ENCODE measurements around the gene LAMA3. TPM values are rescaled to one million over a fixed set of nuclear protein-coding genes. Genes with fewer than 3 reads are reported as not detected.

Gene LAMA3
- total and polyA plus RNA-seq, 10 of the 15 experiments (the other 5 are each of a cell fraction or from before 2014, with no cell fraction given): 0.37 to 6.5 (median 5.4) TPM

DNA sequence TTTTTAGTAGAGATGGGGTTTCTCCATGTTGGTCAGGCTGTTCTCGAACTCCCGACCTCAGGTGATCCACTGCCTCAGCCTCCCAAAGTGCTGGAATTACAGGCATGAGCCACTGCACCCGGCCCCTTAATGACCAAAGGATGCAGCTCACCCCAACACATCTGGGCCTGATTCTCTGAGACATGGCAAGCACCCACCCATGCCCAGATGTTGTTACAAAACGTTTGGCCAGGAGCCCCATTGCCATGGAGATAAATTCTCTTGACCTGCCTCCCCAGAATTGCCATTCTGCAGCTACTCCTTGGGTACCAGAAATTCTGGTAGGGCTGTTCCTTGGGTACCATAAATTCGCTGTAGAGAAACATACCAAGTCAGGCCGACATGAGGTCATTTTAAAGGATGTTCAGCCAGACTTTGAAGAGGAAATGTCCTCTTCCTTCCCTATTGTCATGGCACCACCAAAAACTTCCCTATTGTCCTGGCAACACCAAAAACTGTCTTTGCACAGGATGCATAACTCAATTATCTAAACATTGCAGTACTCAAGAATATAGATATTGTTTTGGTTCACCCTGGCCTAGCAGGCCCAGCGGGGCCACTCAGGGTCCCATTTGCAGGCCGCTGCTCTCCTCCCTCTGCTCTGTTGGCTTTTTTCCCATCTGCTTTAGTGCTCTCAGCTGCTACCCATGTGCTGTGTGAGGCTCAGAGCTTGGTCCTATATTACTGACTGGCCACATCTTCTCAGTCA lies 164.4 kb downstream of the LAMA3 start:
- Histone ChIP-seq H4K20me1 (ENCODE audit: control insufficient read depth, insufficient read depth) (no peaks in the 10 kb centered on the region), H3K4me2 (ENCODE audit: control insufficient read depth, insufficient read depth) (no peak overlapping the region), H3K4me1 (ENCODE audit: control insufficient read depth, insufficient read depth, low read length) (peaks cover 5% of the 10 kb centered on the region; the same call in 1 of the 2 replicates), H3K4me3 (no peak overlapping the region), H2AFZ (ENCODE audit: control insufficient read depth, low read depth, low read length) (no peak overlapping the region), H3K27ac (ENCODE audit: control insufficient read depth, insufficient read depth) (no peak overlapping the region), H3K27me3 (replicated peaks in 1 of 2; ENCODE audit: control insufficient read depth in 2 of 2, insufficient read depth in 2 of 2, low read length in 1 of 2) (no peaks in the 10 kb centered on the region), H3K36me3 (ENCODE audit: control insufficient read depth in 2 of 2, insufficient read depth in 2 of 2, low read length in 1 of 2) (no peaks in the 10 kb centered on the region), H3K9ac (ENCODE audit: control insufficient read depth, insufficient read depth, low read length) (no peak overlapping the region), H3K79me2 (ENCODE audit: control insufficient read depth, insufficient read depth, low read length) (no peaks in the 10 kb centered on the region), H3K9me3 (replicated peaks; ENCODE audit: control insufficient read depth, insufficient read depth, low read length) (no peaks in the 10 kb centered on the region)
- 50% methylated on average over 8 of the region's 8 CpGs for WGBS (ENCODE audit: insufficient coverage, insufficient replicate concordance, low lambda C conversion rate, missing lambda C conversion rate)
- no peak for DNase-seq (ENCODE audit: low read depth, low spot score)
- ATAC-seq: no peak
- in situ Hi-C loops (cut with MboI) (no loop called here), intact Hi-C loops (cut with micrococcal nuclease; ENCODE audit: unreplicated experiment) (no loop called here)
- FAIRE-seq: no peak
- ChIA-PET RAD21 (ENCODE audit: unreplicated experiment) (no interaction called here), CTCF (no interaction called here), SMC1A (ENCODE audit: uncharacterized antibody, unreplicated experiment) (no interaction called here), POLR2A (no interaction called here)
- TF ChIP-seq EED (IDR thresholded peaks at IDR 0.05; ENCODE audit: low read depth) (no peak), HDGF (IDR thresholded peaks at IDR 0.05) (no peak), CBX3 (IDR thresholded peaks at IDR 0.05; ENCODE audit: borderline replicate concordance, low read depth) (no peak), CREB1 (IDR thresholded peaks at IDR 0.05; ENCODE audit: low read depth) (no peak), TAF1 (IDR thresholded peaks at IDR 0.05; ENCODE audit: borderline replicate concordance, low read depth, low read length) (no peak), TCF12 (IDR thresholded peaks at IDR 0.05; ENCODE audit: low read depth, low read length) (no peak), CHD2 (IDR thresholded peaks at IDR 0.05; ENCODE audit: borderline replicate concordance, low read depth, low read length) (no peak), RFX5 (IDR thresholded peaks at IDR 0.05; ENCODE audit: low read depth, low read length) (no peak), CHD4 (IDR thresholded peaks at IDR 0.05) (no peak), IKZF2 (IDR thresholded peaks at IDR 0.05) (no peak)
- TF ChIP-seq, protein P1, sequence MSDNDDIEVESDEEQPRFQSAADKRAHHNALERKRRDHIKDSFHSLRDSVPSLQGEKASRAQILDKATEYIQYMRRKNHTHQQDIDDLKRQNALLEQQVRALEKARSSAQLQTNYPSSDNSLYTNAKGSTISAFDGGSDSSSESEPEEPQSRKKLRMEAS (IDR thresholded peaks at IDR 0.05; ENCODE audit: low read depth, low read length): no peak
- TF ChIP-seq, protein P2, sequence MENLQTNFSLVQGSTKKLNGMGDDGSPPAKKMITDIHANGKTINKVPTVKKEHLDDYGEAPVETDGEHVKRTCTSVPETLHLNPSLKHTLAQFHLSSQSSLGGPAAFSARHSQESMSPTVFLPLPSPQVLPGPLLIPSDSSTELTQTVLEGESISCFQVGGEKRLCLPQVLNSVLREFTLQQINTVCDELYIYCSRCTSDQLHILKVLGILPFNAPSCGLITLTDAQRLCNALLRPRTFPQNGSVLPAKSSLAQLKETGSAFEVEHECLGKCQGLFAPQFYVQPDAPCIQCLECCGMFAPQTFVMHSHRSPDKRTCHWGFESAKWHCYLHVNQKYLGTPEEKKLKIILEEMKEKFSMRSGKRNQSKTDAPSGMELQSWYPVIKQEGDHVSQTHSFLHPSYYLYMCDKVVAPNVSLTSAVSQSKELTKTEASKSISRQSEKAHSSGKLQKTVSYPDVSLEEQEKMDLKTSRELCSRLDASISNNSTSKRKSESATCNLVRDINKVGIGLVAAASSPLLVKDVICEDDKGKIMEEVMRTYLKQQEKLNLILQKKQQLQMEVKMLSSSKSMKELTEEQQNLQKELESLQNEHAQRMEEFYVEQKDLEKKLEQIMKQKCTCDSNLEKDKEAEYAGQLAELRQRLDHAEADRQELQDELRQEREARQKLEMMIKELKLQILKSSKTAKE (IDR thresholded peaks at IDR 0.05; ENCODE audit: low read depth, poor library complexity, severe bottlenecking): no peak
- TF ChIP-seq, protein P3, sequence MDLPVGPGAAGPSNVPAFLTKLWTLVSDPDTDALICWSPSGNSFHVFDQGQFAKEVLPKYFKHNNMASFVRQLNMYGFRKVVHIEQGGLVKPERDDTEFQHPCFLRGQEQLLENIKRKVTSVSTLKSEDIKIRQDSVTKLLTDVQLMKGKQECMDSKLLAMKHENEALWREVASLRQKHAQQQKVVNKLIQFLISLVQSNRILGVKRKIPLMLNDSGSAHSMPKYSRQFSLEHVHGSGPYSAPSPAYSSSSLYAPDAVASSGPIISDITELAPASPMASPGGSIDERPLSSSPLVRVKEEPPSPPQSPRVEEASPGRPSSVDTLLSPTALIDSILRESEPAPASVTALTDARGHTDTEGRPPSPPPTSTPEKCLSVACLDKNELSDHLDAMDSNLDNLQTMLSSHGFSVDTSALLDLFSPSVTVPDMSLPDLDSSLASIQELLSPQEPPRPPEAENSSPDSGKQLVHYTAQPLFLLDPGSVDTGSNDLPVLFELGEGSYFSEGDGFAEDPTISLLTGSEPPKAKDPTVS (IDR thresholded peaks at IDR 0.05; ENCODE audit: low read depth, low read length): no peak
- BruUV-seq (replicated peaks): no TSS peak

All from GM12878 (cell line).